HG03520 (cell line): Measurements from ENCODE around the gene OSBPL8.

Experiments
- ATAC-seq: cut with Tn5 transposase; IDR thresholded peaks from one replicate; pipeline ENCODE4 v1.9.1; 2021; ENCODE audit warnings: mild to moderate bottlenecking, moderate library complexity; ENCODE audit not compliant: unreplicated experiment

OSBPL8 gene

DNA sequence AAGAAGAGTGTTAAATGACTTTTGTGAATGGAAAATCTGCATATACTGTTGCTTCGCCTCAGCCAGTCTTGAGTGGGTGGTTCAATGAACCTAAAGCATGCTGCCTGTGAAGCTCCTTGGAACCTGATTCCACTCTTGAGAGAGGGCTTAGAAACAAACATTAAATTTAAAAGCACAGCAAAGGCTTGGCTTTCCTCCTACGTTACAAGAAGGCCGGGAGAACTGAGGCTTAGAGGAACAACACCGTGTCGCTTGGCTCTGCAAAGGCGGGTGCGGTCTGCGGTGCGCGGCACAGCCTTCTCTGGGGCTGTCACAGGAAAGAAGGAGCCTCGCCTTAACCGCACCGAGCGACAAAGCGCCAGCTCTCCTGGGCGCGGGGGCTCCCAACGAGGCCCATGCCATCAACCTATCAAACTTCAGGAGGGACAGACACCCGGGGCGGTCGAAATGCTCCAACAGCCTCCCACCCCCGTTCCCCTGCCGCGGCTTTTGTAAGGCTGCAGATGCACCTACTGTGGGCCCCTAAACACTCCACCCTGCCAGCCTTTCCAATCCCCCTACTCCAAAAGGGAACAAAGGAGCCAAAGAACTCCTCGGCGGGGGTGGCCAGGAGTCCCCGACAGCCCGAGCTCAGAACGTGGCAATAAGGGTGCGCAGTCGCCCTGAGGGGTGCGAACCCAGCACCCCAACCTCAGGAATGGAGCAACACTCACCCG lies 729 bp downstream of the OSBPL8 start:
- ATAC-seq, result peak; percentile 33

DNA sequence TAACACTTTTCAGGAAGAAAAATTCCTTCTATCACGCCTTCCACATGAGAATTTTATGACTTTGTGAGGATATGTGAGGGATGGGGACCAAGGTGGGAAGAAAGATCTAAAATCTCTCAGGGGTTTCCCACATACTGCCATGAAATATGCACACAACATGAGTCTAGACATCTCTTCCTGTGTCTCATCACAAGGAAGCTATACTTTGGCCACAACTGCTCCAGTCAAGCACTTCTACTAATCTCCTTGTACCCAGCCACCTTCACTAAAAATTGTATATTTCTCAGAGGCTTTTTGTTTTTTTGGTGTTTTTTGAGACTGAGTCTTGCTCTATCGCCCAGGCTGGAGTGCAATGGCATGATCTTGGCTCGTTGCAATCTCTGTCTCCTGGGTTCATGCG lies 3.2 kb downstream of the OSBPL8 start:
- ATAC-seq, result no peak

DNA sequence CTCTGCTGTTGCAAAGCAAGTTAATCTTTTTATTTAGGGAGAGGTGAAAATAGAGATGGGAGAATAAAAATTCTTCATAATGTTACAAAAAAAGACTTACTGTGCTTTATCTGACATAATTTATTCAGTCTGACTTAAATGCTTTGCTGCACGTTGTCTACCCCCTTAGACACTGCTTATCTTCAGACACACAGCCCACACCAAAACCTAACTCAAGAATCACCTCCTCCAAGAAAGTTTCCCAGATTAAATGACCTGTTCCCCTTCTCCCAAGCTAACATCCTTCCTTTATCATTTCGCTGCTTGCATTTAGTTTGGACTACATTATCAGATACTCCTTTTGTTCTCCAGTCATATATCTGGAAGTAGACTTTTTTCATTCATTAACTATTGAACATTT lies 3.8 kb downstream of the OSBPL8 start:
- no peak for ATAC-seq

DNA sequence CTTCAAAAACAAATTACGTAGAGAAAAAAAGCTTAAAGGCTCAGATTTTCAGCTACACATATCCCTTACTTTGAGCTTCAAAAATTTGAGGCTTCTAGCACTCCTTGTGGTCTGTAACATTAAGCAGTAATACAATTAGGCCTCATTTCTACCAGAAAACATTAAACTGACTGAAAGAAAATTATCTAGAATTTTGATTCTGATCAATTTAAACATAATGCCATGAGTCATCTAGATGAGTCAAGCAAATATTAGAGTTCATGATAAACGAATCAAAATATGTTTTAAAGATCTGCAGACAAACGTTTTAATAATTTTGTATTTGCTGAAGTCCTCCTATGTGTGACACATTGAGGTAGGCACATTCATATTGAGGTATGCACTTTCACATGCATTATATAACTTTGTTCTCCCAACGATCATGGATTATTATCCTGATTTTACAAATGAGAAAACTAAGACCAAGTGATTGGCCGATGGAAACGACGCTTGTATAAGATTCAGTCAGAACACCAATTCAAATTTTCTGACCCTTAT lies 4.3 kb downstream of the OSBPL8 start:
- ATAC-seq, result no peak

DNA sequence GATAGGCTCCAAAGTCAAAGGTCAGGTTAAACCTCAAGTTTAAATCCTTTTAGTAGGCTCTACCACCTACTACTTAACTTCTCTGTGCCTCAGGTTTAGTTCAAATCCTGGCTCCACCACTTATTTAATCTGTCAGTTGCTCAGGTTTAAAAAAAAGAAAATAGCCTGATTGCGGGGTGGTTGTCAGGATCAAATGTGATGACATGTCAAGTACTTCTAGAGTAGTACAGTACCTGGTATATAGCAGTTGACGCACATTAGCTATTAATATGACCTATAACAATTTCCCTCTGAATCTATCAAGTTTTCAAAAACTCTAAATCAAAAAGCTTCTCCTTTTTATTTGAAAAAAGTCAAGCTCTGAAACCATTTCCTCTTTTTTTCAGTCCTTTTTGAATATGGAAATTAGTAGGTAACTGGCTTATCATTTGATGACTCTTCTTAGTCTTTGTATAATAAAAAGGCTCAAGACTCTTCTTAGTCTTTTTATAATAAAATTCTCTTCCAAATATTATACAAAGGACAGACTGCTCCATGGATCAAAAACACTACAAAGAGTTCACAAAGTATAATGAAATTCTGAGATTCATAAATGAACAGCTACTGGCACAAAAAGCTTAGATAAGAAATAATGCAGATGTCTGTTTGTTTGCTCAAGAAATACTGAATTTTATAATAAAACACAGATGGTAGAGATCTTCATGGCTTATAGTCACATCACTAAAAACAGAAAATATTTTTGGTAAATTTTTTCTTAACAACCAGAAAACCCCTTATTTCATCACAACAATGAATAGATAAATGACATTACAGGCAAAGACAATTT lies 5.0 kb downstream of the OSBPL8 start:
- ATAC-seq, result no peak

DNA sequence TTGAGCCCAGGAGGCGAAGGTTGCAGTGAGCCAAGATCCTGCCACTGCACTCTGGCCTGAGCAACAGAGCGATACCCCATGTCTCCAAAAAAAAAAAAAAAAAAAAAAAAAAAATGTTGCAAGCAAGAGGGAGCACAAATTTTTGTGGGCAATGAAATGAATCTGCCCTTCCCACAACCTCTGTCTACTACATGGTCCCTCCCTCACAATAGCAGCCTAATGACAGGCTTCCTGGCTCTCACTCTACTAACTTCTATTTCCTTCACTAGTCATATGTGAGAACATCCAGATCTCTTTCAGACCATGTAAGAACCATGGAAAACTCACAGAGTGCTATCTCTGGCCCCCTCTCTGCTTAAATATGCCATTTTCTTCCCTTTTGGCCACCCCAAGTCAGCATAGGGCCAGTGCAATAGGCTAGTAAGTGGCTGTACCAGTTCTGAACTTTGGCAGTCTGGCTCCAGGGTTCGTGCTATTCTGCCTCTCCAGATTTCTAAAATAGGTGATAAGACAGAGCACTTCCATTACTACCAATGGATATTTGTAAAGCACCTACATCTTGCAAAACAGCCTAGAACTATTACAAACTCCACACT lies 7.1 kb downstream of the OSBPL8 start:
- ATAC-seq, result no peak

DNA sequence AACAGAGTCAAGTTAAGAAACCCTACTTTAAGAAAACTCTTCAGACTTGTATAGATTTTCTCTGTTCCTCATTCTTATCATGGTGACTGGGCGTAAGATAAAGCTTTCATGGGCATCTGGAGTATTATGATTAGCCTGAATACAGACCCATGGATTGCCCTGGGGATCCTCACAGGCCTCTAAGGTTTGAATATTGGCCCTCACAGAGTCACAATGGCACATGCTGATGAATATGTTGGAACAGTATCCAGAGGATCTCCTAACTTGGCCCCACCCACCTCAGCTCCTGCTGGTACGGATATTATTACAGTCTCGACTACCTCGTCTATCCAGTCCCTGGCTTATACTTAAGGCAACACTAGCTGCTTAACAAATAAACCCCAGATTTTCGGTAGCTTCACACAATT lies 8.1 kb downstream of the OSBPL8 start:
- no peak for ATAC-seq

DNA sequence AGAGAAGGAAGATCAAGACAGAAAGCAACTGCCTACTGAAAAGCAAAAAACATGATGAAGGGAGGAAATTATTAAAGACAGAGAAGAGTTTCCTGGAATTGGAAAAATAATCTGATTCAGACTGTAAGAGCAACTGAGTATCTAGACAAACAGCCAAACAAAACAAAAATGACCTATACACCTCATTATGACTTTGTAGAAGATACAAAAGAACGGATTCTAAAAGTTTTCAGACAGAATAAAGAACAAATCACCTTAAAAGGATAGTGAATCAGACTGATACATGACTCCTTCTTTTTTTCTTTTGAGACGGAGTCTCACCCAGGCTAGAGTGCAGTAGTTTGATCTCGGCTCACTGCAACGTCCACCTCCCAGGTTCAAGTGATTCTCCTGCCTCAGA lies 10.4 kb downstream of the OSBPL8 start:
- ATAC-seq, result no peak

DNA sequence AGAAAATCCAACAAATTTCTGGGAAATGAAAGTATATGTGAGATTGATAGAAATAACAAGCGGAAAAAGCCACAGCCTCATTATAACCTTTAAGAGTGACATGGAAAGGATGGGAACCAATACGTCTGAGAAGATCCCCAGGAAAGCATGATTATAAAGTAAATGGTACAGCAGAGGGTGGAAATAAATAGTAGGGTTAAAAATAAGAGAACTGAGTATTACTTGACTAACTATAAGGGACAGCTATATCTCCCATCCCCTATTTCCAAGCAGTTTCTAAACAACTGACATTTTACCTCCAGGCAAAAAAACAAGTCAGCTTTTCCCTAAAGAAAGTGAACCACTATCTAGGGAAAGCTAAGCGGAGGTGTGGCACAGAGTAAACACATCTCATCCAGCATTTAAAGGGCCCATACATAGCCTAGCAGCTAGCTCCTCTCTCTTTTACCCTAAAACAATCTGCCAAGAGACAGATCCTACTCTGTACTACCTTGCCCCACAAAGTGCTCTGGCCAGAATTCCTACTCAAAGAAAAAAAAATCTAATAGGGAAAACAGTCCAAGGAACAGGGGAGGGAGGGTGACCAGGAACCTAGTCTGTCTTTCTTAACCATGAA lies 11.2 kb downstream of the OSBPL8 start:
- ATAC-seq, result no peak

DNA sequence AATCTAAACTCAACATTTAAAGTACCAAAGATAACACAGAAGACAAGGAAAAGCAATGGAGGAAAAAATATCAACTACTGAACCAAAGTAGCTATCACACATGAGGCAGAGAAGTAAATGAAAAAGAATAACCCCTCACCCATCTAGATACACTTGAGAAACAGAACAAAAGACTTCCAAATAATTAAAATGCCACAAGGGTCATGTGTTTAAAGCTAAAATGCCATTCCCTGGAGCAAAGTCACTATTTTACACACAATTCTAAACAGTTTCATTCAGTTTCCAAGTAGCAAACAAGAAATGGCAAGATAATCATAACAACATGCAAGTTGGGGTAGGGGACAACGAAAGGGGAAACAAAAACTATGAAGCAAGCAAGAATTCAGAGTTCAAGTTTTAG lies 12.0 kb downstream of the OSBPL8 start:
- no peak for ATAC-seq

DNA sequence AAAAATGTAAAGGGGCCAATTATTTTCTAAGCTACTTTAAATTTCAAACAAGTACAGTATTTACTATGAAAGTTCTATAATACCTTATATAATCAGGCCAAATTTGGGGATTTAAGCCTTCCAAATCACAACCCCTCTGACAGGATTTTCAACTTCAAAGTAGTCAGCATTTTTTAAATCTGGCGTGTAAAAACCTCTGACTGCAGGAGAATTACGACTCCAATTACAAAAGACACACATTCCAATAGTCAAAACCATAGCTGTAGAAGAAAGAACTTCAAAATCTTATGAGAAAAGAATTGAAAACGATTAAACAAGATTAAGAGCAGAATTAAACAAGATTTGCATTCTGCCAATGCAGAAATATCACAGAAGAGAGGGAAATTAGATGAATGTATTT lies 12.7 kb downstream of the OSBPL8 start:
- ATAC-seq, result no peak

DNA sequence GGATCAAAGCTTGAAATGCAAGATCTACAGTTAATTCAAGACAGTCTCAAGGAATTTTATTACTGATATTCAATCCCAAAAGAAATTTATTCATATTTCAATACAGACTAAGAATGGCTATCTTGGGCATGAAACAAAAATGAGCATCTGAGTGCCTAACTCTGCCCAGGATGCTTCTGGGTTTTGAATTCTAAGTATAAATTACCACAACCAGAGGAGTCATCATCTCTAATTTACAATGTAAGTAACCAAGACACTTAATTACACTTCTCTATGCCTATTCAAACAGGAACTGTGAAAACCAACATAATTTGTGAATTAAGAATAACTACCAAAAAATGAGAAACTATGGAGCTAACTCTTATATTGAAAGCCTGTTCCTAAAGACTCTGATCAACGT lies 14.1 kb downstream of the OSBPL8 start:
- ATAC-seq, result no peak

DNA sequence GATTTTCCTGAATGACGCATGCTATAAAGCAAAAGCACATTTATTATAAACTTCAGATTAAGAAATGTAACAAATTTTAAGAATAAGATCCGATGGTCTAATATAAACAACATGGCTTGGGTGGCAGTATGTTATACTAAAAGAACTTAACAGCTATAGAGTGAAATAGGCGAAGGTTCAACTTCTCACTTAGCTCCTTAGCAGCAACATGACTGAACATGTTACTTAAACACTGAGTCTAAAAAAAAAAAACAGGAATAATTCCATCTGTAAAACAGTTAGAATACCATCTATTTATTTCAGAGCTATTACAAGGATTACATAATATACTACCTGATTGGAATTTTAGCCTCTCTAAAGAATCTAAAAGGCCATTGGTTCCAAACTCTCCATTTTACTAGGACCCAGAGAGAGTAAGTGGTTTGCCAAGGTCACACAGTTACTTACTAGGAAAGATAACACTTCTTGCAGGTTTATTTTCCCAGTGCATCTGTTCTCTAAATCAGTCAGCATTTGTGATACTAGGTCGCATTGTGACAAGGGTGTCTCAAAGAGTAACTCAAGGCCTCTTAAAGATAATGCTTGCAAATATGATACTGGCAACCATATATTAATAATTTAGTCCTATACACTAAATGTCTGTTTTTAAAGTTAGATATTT lies 14.8 kb downstream of the OSBPL8 start:
- ATAC-seq, result no peak

DNA sequence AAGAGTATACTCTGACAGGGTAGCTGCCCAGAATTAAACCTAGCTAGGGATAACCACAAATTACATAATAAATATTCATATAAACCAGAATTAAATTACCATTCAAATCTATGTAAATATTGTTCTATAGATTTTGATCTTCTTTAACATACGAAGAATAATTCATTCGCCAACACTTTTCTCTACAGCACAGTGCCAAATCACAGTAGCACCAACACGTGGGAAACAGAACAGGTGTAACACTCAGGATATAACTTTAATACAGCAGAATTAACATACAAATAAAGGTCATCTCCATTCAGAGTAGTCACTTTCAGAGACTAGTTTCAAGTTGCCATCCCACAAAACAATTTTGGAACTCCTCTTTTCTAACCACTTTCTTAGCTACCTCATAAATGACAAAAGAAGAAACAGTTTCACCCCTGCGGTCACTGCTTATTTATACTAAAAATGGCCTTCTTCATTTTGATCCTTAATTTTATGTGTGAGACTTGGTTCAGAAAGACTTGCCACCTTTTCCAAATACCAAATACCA lies 15.7 kb downstream of the OSBPL8 start:
- no peak for ATAC-seq

DNA sequence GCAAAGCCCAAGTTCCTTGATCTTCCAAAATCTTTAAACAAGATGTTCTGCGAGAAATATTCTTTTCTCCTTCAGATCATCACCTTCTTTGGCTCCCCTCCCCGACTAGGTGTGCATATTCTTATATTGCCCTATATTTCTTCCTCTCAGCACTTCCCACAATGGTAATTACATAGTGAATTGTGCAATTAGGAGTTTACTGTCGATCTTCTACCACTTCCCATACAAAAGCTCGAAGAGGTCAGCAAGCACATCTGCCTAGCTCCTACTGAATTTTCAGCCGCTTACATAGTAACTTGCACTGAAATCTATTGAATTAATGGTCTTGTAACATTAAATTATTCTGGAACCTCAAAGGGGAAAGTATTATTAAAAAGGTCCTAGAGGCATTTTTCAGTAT lies 16.7 kb downstream of the OSBPL8 start:
- ATAC-seq, result no peak

DNA sequence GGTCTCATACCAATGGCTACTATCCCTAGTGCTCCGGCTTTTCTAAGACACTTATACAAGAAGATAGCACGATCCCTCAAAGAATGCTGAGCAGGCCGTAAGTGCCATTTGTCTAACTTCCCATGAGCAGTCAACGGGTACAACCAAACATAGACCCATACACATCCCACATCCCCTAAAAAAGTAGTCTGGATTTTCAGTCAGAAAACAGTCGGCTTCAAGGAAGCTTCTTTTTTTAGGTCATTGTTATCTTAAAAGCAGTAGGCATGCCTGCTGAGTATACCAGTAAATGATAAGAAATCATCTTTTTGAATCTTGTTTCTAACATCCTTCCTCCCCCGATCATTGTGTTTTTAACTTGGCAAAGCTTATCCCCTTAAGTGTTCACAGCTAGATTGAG lies 19.8 kb downstream of the OSBPL8 start:
- no peak for ATAC-seq

DNA sequence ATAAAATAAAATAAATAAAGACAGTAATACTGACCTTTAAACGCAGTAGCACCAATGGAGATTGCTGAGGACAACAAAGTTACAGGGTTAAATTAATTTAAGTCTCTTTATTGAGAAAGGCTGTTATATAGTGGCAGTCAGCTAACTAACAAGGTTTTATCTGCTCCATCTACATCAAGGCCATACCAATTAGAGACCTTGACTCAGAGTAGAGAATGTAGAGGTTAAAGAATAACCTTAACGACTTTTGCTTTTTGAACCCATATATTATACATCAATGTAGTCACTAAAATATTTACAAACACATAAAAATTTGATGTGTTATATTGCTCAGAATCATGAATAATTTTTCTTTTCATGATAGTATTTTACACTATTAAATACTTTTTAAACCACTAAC lies 21.6 kb downstream of the OSBPL8 start:
- ATAC-seq, result no peak

DNA sequence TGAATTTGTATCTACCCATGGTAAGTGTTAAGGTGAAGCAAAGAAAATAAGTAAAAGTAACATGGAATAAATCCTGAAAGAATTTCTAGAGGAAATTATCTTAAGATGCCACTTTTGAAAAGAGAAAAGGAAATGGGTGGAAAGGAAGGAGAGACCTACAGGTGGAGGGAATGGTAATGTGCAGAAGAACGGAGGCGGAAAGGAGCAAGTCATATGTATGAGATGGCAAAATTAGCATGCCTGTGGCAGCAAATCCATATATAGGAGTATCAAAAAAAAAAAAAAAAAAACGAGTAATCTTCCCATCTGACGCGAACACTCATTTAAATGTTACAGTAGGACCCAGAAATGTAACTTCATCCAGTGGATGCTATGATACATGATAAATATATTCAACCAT lies 23.0 kb downstream of the OSBPL8 start:
- ATAC-seq, result no peak

DNA sequence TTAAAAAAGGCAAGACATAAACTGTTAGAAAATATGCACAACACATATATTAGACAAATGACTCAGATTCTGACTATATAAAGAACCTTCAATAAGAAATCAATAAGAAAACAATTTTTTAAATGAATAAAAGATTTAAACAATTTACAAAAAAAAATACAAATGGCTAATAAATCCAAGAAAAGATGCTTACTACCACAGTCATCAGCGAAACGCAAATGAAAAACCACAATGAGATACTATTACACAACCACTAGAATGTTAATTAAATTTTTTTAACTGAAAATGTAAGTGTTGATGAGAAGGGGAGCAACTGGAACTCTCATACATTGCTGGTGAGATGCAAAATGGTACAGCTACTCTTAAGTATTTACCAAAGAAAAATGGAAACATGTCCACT lies 24.4 kb downstream of the OSBPL8 start:
- no peak for ATAC-seq

DNA sequence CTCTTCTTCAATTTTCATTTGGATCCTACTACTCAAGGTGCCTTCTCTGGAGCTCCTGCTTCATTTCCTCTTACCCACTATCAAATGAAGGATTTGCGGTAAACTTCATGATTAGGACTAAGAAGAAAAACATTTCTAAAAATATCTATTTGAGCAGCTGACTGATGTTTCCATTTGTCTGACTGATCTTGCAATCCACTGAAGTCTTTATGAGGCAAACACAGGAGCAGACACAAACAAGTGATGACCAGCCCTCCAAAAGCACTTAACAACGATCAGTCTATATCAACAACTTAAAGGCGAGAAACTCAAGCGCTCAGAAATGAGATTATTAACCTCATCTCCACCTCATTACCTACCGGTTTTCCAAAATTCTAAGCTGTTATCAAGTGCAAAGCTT lies 26.2 kb downstream of the OSBPL8 start:
- no peak for ATAC-seq

DNA sequence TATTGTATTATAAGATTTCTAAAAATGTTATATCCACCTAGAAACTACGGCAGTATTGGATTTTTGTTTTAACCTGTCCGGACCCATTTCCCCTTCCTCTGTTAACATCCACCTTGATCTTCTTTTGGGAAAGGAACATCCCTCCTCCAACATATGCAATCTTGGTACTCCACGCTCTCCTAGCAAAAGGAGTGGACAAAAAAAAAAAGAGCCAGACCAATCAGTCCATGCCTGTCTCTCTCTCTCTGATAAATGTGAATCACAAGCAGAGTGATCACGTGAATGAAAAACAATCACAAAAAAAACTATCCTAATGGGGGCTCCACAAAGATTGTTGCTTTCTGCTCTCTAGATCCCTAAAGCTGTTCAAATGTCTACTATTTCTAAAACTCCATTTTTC lies 27.1 kb downstream of the OSBPL8 start:
- ATAC-seq, result no peak
